Measurements from ENCODE around the gene PCDHB13.

- TF ChIP-seq, protein P1, sequence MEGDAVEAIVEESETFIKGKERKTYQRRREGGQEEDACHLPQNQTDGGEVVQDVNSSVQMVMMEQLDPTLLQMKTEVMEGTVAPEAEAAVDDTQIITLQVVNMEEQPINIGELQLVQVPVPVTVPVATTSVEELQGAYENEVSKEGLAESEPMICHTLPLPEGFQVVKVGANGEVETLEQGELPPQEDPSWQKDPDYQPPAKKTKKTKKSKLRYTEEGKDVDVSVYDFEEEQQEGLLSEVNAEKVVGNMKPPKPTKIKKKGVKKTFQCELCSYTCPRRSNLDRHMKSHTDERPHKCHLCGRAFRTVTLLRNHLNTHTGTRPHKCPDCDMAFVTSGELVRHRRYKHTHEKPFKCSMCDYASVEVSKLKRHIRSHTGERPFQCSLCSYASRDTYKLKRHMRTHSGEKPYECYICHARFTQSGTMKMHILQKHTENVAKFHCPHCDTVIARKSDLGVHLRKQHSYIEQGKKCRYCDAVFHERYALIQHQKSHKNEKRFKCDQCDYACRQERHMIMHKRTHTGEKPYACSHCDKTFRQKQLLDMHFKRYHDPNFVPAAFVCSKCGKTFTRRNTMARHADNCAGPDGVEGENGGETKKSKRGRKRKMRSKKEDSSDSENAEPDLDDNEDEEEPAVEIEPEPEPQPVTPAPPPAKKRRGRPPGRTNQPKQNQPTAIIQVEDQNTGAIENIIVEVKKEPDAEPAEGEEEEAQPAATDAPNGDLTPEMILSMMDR (IDR thresholded peaks at IDR 0.05; ENCODE audit: borderline replicate concordance, extremely low read depth, low read length, poor library complexity, severe bottlenecking): peak; percentile 73
- no peak for TF ChIP-seq EZH2 (IDR thresholded peaks at IDR 0.05; ENCODE audit: borderline replicate concordance, low read depth, low read length, severe bottlenecking)
Measured at GRCh38 chr5:141172381-141173204, 41.1 kb upstream of the PCDHB13 start, which contains the start of gene PCDHB7.
